HEK293 (cell line): ENCODE measurements around the gene NCKAP5.

ENCODE experiments used
- CTCF ChIA-PET: fragments of 350-600 bp; formaldehyde crosslinking; extraction: SDS; loops from one replicate; lab custom pipeline; 2021; ENCODE audit warnings: antibody characterized with exemption; lab: Yijun Ruan, JAX
- POLR2A ChIA-PET: fragments of 300-600 bp; formaldehyde crosslinking; extraction: SDS; loops from one replicate; lab custom pipeline; 2020; ENCODE audit warnings: antibody characterized with exemption, inconsistent platforms; lab: Yijun Ruan, JAX
- H3K27ac ChIP-seq: fragments of 200-500 bp; sonication (Bioruptor generic); 2 replicates; pipeline ENCODE4 v1.5.1; 2014; ENCODE audit warnings: low read depth, low read length, control low read depth, inconsistent platforms; ENCODE audit errors: extremely low read depth
- H3K36me3 ChIP-seq, 2 experiments: fragments of 200-500 bp in 1 of 2; sonication (Bioruptor generic) in 1 of 2; 1 replicate in 1 of 2; 2 replicates in 1 of 2; pipeline ENCODE4 v1.5.1; 2014 to 2017; ENCODE audit warnings: inconsistent platforms in 2 of 2, low read length in 2 of 2; ENCODE audit not compliant: control insufficient read depth in 2 of 2, insufficient read depth in 1 of 2
- H3K4me1 ChIP-seq: fragments of 200-500 bp; sonication (Bioruptor generic); 2 replicates; pipeline ENCODE4 v1.5.1; 2014; ENCODE audit warnings: mild to moderate bottlenecking, low read length, inconsistent platforms; ENCODE audit not compliant: control insufficient read depth, insufficient read depth
- H3K4me3 ChIP-seq: 2 replicates; pipeline ENCODE4 v1.5.1; 2011; ENCODE audit warnings: low read depth, mild to moderate bottlenecking, control low read depth, low read length, moderate library complexity
- H3K9me3 ChIP-seq: fragments of 200-500 bp; sonication (Bioruptor generic); 2 replicates; pipeline ENCODE4 v1.5.1; 2014; ENCODE audit warnings: low read depth, low read length, inconsistent platforms; ENCODE audit not compliant: control insufficient read depth, insufficient read depth
- GLI2 ChIP-seq: fragments of 450-650 bp; formaldehyde crosslinking; IDR thresholded peaks from 2 replicates; pipeline ENCODE4; 2017; ENCODE audit warnings: missing biosample characterization, missing genetic modification characterization, low read depth, borderline replicate concordance
- GLI4 ChIP-seq: fragments of 450-650 bp; formaldehyde crosslinking; IDR thresholded peaks from 2 replicates; pipeline ENCODE4 v1.5.1; 2016; ENCODE audit warnings: missing biosample characterization, missing genetic modification characterization
- HOXC10 ChIP-seq: sonication (generic); formaldehyde crosslinking; IDR thresholded peaks from 2 replicates; pipeline ENCODE4 v1.8.1; 2023; ENCODE audit warnings: mild to moderate bottlenecking, missing genetic modification reagents
- INSM2 ChIP-seq: fragments of 450-650 bp; formaldehyde crosslinking; IDR thresholded peaks from 2 replicates; pipeline ENCODE4 v1.5.1; 2016; ENCODE audit warnings: missing biosample characterization, missing genetic modification characterization
- REST ChIP-seq: fragments of 450-650 bp; formaldehyde crosslinking; IDR thresholded peaks from 2 replicates; pipeline ENCODE4 v1.5.1; 2016; ENCODE audit warnings: missing biosample characterization, missing genetic modification characterization
- ZBTB44 ChIP-seq: fragments of 450-650 bp; IDR thresholded peaks from 2 replicates; pipeline ENCODE4 v1.5.1; 2018; ENCODE audit warnings: missing biosample characterization, mild to moderate bottlenecking, missing genetic modification characterization
- ZIC2 ChIP-seq: fragments of 450-650 bp; formaldehyde crosslinking; IDR thresholded peaks from 2 replicates; pipeline ENCODE4 v1.5.1; 2016; ENCODE audit warnings: missing biosample characterization, missing genetic modification characterization
- ZNF10 ChIP-seq: fragments of 450-650 bp; formaldehyde crosslinking; IDR thresholded peaks from 2 replicates; pipeline ENCODE4 v1.5.1; 2017; ENCODE audit warnings: missing biosample characterization, missing genetic modification characterization
- ZNF138 ChIP-seq: fragments of 450-650 bp; formaldehyde crosslinking; IDR thresholded peaks from 2 replicates; pipeline ENCODE4 v1.5.1; 2016; ENCODE audit warnings: missing biosample characterization, missing genetic modification characterization, borderline replicate concordance
- ZNF174 ChIP-seq: fragments of 450-650 bp; formaldehyde crosslinking; IDR thresholded peaks from 2 replicates; pipeline ENCODE4 v1.5.0; 2017; ENCODE audit warnings: missing biosample characterization, mild to moderate bottlenecking, missing genetic modification characterization
- ZNF175 ChIP-seq: fragments of 450-650 bp; formaldehyde crosslinking; IDR thresholded peaks from 2 replicates; pipeline ENCODE4 v1.5.1; 2016; ENCODE audit warnings: missing biosample characterization, missing genetic modification characterization
- ZNF19 ChIP-seq: fragments of 450-650 bp; formaldehyde crosslinking; IDR thresholded peaks from 2 replicates; pipeline ENCODE4; 2016; ENCODE audit warnings: missing biosample characterization, missing genetic modification characterization, low read depth
- ZNF202 ChIP-seq: fragments of 450-650 bp; formaldehyde crosslinking; IDR thresholded peaks from 2 replicates; pipeline ENCODE4 v1.5.1; 2016; ENCODE audit warnings: missing biosample characterization, missing genetic modification characterization, borderline replicate concordance
- ZNF221 ChIP-seq: fragments of 450-650 bp; formaldehyde crosslinking; IDR thresholded peaks from 2 replicates; pipeline ENCODE4 v1.5.1; 2017; ENCODE audit warnings: missing biosample characterization, missing genetic modification characterization, borderline replicate concordance
- ZNF223 ChIP-seq: fragments of 450-650 bp; formaldehyde crosslinking; IDR thresholded peaks from 2 replicates; pipeline ENCODE4 v1.5.1; 2016; ENCODE audit warnings: missing biosample characterization, missing genetic modification characterization
- ZNF274 ChIP-seq, 2 experiments: fragments of 200-500 bp in 1 of 2; fragments of 450-650 bp in 1 of 2; sonication (Bioruptor generic) in 1 of 2; formaldehyde crosslinking in 1 of 2; IDR thresholded peaks; 2 replicates each; pipeline versions ENCODE4 v1.5.1 to v1.6.1; 2014 to 2016; ENCODE audit warnings: borderline replicate concordance in 1 of 2, inconsistent platforms in 1 of 2, low read length in 1 of 2, missing biosample characterization in 1 of 2, missing genetic modification characterization in 1 of 2
- ZNF48 ChIP-seq: fragments of 450-650 bp; formaldehyde crosslinking; IDR thresholded peaks from 2 replicates; pipeline ENCODE4 v1.5.1; 2016; ENCODE audit warnings: missing biosample characterization, missing genetic modification characterization
- ZNF530 ChIP-seq: fragments of 450-650 bp; formaldehyde crosslinking; IDR thresholded peaks from 2 replicates; pipeline ENCODE4 v1.5.1; 2016; ENCODE audit warnings: low read depth, missing biosample characterization, missing genetic modification characterization
- ZNF561 ChIP-seq: fragments of 450-650 bp; IDR thresholded peaks from 2 replicates; pipeline ENCODE4 v1.5.1; 2018; ENCODE audit warnings: missing biosample characterization, missing genetic modification characterization, borderline replicate concordance
- ZNF600 ChIP-seq: fragments of 450-650 bp; formaldehyde crosslinking; IDR thresholded peaks from 2 replicates; pipeline ENCODE4 v1.5.1; 2016; ENCODE audit warnings: missing biosample characterization, missing genetic modification characterization
- ZNF670 ChIP-seq: fragments of 450-650 bp; formaldehyde crosslinking; IDR thresholded peaks from 2 replicates; pipeline ENCODE4 v1.5.1; 2016; ENCODE audit warnings: missing biosample characterization, missing genetic modification characterization, low read depth

NCKAP5 gene

GRCh38 chr2:133506996-133507395, 61.3 kb downstream of the NCKAP5 start (continued):
- no peak for TF ChIP-seq ZNF670 (tag by site-specific recombination)
- TF ChIP-seq ZNF223 (tag by site-specific recombination): no peak
- no peak for TF ChIP-seq INSM2
- TF ChIP-seq REST (tag by site-specific recombination): no peak
- no peak for TF ChIP-seq ZNF175 (tag by site-specific recombination)
- no peak for TF ChIP-seq ZNF138 (tag by site-specific recombination)
- no peak for TF ChIP-seq ZNF202 (tag by site-specific recombination)
- TF ChIP-seq HOXC10 (CRISPR knock-in tag): no peak
- TF ChIP-seq ZIC2: no peak

GRCh38 chr2:133504566-133505505, 63.4 kb downstream of the NCKAP5 start:
- CTCF ChIA-PET: interaction anchor here (0.5 to 0.6 kb wide), 2 partner anchors 25 to 34 kb away, joined by 3 read pairs; no protein-coding TSS in a partner anchor
- POLR2A ChIA-PET: no interaction called here

More at GRCh38 chr2:133504566-133505505, 63.4 kb downstream of the NCKAP5 start:
- no peak overlapping the region for H3K4me3 ChIP-seq
- TF ChIP-seq ZNF530 (no peak), ZNF174 (tag by site-specific recombination) (no peak), ZNF10 (tag by site-specific recombination) (no peak), ZNF561 (tag by site-specific recombination) (no peak), ZNF48 (tag by site-specific recombination) (no peak), GLI2 (tag by site-specific recombination) (no peak), ZNF600 (no peak), GLI4 (tag by site-specific recombination) (no peak), ZNF19 (no peak), ZBTB44 (no peak), ZNF221 (tag by site-specific recombination) (no peak), ZNF274 (IDR thresholded peaks at IDR 0.05; ENCODE audit: low read length) (no peak), ZNF274 (tag by site-specific recombination; IDR thresholded peaks at IDR 0.05; ENCODE audit: borderline replicate concordance) (no peak)
- TF ChIP-seq, all 188 proteins: peak for 0
- Histone ChIP-seq H3K4me1 (no peaks in the 10 kb centered on the region), H3K9me3 (no peaks in the 10 kb centered on the region), H3K27ac (no peak overlapping the region), H3K36me3 (no peaks in the 10 kb centered on the region)
